ENCODE measurements around the gene ZEB2.
A peak's percentile ranks its signal among the peaks of the same experiment; 100 is the strongest.

ZEB2 gene

GRCh38 chr2:144519597-144519933, 354 bp downstream of the ZEB2 start:
- no peak for DNase-seq (ENCODE audit: low read depth in 2 of 2)
- H3K4me3 ChIP-seq (replicated peaks in 1 of 2; ENCODE audit: low read depth in 2 of 2, low read length in 2 of 2) = peak overlapping the region; percentile 84
- TF ChIP-seq, protein P1, sequence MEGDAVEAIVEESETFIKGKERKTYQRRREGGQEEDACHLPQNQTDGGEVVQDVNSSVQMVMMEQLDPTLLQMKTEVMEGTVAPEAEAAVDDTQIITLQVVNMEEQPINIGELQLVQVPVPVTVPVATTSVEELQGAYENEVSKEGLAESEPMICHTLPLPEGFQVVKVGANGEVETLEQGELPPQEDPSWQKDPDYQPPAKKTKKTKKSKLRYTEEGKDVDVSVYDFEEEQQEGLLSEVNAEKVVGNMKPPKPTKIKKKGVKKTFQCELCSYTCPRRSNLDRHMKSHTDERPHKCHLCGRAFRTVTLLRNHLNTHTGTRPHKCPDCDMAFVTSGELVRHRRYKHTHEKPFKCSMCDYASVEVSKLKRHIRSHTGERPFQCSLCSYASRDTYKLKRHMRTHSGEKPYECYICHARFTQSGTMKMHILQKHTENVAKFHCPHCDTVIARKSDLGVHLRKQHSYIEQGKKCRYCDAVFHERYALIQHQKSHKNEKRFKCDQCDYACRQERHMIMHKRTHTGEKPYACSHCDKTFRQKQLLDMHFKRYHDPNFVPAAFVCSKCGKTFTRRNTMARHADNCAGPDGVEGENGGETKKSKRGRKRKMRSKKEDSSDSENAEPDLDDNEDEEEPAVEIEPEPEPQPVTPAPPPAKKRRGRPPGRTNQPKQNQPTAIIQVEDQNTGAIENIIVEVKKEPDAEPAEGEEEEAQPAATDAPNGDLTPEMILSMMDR (IDR thresholded peaks at IDR 0.05; ENCODE audit: low read depth, low read length) = no peak

- TF ChIP-seq, protein P1 (IDR thresholded peaks at IDR 0.05; ENCODE audit: low read depth, low read length) = no peak
- peak overlapping the region; percentile 84 for H3K4me3 ChIP-seq (replicated peaks in 1 of 2; ENCODE audit: low read depth in 2 of 2, low read length in 2 of 2)
- DNase-seq (ENCODE audit: low read depth in 2 of 2) = peak in 1 of 2 donors; percentile 36
Measured at GRCh38 chr2:144518748-144519596, 947 bp downstream of the ZEB2 start.

GRCh38 chr2:144517866-144518747, 1.8 kb downstream of the ZEB2 start:
- TF ChIP-seq, protein P1 (IDR thresholded peaks at IDR 0.05; ENCODE audit: low read depth, low read length) = no peak
- H3K4me3 ChIP-seq (replicated peaks in 1 of 2; ENCODE audit: low read depth in 2 of 2, low read length in 2 of 2) = peak overlapping the region; percentile 84
- peak in 1 of 2 donors; percentile 60 for DNase-seq (ENCODE audit: low read depth in 2 of 2)

- TF ChIP-seq, protein P1 (IDR thresholded peaks at IDR 0.05; ENCODE audit: low read depth, low read length) = no peak
- DNase-seq (ENCODE audit: low read depth in 2 of 2) = peak; percentile 94 to 97
Measured at GRCh38 chr2:144516981-144517865, 2.7 kb downstream of the ZEB2 start.

DNA sequence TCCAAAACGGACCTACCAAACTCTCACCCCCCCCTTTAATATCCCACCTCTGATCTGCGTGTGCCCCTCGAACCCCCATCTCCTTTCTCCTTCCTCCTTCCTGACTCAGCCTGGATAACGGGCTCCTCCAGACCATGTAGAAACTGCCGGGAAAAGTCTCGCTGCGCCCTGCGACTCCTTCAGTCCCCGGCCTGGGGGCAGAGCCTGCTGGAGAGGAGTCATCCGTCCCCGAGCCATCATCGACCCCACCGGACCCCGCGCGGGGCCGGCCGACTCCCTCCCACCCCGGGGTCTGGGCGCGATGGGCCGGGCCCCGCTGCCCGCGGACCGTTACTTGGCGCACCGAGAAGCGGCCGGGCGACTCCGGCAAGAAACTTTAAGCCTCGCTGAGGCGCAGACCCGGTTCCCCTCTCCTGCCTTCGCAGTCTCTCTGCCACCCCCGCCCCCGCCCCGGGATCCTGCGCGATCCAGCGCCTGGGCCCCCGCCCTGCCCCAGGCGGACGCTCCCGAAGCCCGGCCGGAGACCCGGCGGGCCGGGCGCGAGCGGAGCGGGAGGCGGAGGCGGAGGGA, 3.4 kb downstream of the ZEB2 start:
- DNase-seq (ENCODE audit: low read depth in 2 of 2) = peak in 1 of 2 donors; percentile 55
- TF ChIP-seq, protein P1 (IDR thresholded peaks at IDR 0.05; ENCODE audit: low read depth, low read length) = no peak
- peak overlapping the region; percentile 84 for H3K4me3 ChIP-seq (replicated peaks in 1 of 2; ENCODE audit: low read depth in 2 of 2, low read length in 2 of 2)

More at GRCh38 chr2:144516981-144517865, 2.7 kb downstream of the ZEB2 start:
- H3K4me3 ChIP-seq (replicated peaks in 1 of 2; ENCODE audit: low read depth in 2 of 2, low read length in 2 of 2) = peak overlapping the region; percentile 84
